ENCODE data around the gene CDRT4. TPM values are rescaled to one million over a fixed set of nuclear protein-coding genes. Genes with fewer than 3 reads are reported as not detected.

The CDRT4 gene
- total RNA-seq, 1 donor from 2014 or later, result 1.4 TPM

DNA sequence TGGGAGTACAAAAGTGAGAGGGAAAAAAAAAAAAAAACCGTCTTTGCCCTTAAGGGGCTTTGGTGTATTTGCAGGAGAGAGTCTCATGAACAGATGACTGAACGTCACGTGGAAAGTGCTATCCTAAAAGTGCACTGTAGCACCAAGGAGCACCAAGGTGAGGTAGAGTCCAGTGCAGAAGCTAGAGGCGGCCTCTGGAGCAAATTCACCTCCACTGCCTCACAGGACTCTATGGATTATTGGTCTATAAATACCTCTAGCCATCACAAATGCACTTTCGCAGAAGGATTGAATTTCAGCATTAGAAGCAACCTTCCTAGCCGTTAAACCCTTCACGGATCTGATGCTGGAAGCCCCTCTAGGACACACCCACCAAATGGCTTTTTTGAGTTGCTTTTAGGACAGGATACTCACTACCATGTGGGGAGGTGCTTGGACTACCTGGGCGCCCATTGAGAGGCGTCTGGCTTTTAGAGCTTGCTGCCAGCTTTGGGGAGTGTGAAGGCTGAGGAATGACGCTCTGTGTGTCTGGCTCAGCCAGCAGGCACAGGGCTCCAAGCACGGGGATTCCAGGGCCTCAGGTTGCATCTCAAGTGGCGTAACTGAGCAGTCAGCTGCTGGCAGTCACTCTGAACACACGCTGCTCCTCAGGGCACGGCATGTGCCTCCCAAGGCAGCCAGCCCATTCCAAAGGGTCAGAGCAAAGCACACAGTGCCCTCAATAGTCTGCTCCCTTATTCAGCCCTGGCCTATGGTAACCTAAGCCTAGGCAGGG, 52.7 kb downstream of the CDRT4 start:
- Histone ChIP-seq H3K4me1 (peaks cover 38% of the 10 kb centered on the region), H3K4me3 (no peak overlapping the region), H3K9me3 (replicated peaks) (no peaks in the 10 kb centered on the region), H3K27me3 (ENCODE audit: low read depth) (no peaks in the 10 kb centered on the region), H3K27ac (replicated peaks) (peak overlapping the region; percentile 83), H3K36me3 (no peaks in the 10 kb centered on the region)
- intact Hi-C loops (cut with micrococcal nuclease), result no loop called here
- TF ChIP-seq, protein P1, sequence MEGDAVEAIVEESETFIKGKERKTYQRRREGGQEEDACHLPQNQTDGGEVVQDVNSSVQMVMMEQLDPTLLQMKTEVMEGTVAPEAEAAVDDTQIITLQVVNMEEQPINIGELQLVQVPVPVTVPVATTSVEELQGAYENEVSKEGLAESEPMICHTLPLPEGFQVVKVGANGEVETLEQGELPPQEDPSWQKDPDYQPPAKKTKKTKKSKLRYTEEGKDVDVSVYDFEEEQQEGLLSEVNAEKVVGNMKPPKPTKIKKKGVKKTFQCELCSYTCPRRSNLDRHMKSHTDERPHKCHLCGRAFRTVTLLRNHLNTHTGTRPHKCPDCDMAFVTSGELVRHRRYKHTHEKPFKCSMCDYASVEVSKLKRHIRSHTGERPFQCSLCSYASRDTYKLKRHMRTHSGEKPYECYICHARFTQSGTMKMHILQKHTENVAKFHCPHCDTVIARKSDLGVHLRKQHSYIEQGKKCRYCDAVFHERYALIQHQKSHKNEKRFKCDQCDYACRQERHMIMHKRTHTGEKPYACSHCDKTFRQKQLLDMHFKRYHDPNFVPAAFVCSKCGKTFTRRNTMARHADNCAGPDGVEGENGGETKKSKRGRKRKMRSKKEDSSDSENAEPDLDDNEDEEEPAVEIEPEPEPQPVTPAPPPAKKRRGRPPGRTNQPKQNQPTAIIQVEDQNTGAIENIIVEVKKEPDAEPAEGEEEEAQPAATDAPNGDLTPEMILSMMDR (IDR thresholded peaks at IDR 0.05; ENCODE audit: borderline replicate concordance), result no peak
- peak; percentile 82 for DNase-seq

DNA sequence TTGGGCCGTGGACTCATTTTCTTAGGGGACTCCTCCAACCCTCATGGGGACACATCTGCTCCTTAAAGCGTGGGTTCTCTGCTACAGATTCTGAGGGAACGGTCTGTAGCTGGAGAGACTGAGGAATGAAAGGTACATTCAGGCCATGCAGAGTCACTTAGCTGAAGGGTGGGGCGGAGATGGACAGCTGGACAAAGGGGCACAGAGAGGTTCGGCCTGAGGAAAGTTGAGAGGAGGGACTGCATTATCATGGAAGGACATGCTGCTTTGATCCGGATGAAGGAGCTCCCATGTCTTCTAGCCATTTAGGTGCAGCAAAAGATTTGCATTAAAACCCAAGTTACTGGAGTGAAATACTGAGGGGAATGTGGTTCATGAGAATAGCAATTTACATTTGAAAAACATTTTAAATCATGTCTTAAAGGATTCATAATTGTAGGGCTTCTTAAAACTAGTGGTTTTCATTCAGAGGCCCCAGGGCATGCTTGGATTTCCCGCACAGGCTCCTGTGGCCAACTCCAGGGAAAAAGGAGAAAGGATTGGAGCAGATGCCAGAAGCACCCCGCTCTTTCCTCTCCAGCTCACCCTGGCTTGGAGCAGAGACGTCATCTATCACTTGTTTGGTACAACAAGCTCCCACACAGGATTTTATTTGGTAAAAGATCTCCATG, 54.2 kb downstream of the CDRT4 start:
- no peaks in the 10 kb centered on the region for H3K36me3 ChIP-seq
- no peaks in the 10 kb centered on the region for H3K27me3 ChIP-seq (ENCODE audit: low read depth)
- intact Hi-C loops (cut with micrococcal nuclease), result no loop called here
- peak overlapping the region; percentile 82 for H3K27ac ChIP-seq (replicated peaks)
- no peaks in the 10 kb centered on the region for H3K9me3 ChIP-seq (replicated peaks)
- peaks cover 46% of the 10 kb centered on the region for H3K4me1 ChIP-seq
- H3K4me3 ChIP-seq, result no peak overlapping the region
- TF ChIP-seq, protein P1 (IDR thresholded peaks at IDR 0.05; ENCODE audit: borderline replicate concordance), result no peak
- no peak for DNase-seq

DNA sequence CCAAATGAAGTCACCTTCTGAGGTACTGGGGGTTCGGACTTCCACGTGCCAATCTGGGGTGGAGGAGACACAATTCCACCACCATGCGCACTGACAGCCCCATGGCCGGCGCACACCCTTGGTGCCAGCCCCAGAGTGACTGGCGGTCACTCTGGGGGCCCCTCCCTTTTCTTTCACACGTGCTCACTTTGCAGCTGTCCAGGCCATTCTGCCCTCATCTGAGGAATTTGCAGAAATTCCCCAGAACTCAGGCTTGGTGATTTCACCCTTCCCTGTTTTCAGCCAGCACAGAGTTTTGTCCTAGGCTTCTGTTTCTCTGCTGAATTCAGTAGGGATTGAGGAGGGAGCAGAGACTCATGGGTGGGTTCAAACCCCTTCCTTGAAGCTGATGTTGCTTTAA, 54.8 kb downstream of the CDRT4 start:
- intact Hi-C loops (cut with micrococcal nuclease), result no loop called here
- Histone ChIP-seq H3K9me3 (replicated peaks) (no peaks in the 10 kb centered on the region), H3K4me1 (peaks cover 46% of the 10 kb centered on the region), H3K36me3 (no peaks in the 10 kb centered on the region), H3K27ac (replicated peaks) (peak overlapping the region; percentile 82), H3K27me3 (ENCODE audit: low read depth) (no peaks in the 10 kb centered on the region), H3K4me3 (no peak overlapping the region)
- no peak for DNase-seq
- TF ChIP-seq, protein P1 (IDR thresholded peaks at IDR 0.05; ENCODE audit: borderline replicate concordance), result no peak

DNA sequence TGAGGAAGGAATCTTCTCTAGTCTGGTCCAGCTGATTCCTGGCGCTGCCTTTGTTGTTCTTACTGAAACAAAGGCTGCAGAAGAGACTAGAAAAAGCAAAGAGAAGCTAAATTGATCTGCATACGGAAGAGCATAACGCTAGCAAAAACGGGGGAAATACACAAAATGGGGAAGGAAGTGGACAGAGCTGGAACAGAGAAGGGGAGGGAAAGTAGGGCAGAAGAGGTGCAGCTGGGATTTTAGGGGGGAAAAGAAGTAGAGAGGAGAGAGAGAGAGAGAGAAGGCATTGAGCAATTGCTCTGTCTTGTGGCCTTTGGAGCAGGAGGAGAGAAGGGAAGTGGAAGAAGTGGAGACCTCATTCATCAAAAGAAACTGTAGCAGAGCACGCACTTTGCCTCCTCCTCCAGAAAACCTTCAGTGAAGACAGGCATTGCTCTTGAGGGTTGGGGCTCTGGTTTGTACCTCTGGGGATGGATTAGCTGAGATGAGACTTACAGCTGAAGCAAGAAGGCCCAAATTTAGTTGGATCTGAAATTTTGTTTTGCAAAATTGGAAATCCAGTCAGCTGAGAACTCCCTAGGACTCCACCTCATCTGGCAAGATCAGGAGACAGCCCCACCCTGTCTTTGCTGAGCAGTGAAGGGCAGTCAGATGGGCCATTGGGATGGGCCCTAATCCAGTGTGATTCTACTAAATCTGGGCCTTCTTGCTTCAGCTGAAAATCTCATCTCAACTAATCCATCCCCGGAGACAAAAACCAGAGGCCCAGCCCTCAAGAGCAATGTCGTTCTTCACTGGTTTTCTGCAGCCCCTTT, 55.8 kb downstream of the CDRT4 start:
- DNase-seq, result no peak
- H3K27ac ChIP-seq (replicated peaks), result peak overlapping the region; percentile 82
- peaks cover 46% of the 10 kb centered on the region for H3K4me1 ChIP-seq
- no peaks in the 10 kb centered on the region for H3K36me3 ChIP-seq
- no peak overlapping the region for H3K4me3 ChIP-seq
- TF ChIP-seq, protein P1 (IDR thresholded peaks at IDR 0.05; ENCODE audit: borderline replicate concordance), result no peak
- H3K27me3 ChIP-seq (ENCODE audit: low read depth), result no peaks in the 10 kb centered on the region
- intact Hi-C loops (cut with micrococcal nuclease), result no loop called here
- H3K9me3 ChIP-seq (replicated peaks), result no peaks in the 10 kb centered on the region

DNA sequence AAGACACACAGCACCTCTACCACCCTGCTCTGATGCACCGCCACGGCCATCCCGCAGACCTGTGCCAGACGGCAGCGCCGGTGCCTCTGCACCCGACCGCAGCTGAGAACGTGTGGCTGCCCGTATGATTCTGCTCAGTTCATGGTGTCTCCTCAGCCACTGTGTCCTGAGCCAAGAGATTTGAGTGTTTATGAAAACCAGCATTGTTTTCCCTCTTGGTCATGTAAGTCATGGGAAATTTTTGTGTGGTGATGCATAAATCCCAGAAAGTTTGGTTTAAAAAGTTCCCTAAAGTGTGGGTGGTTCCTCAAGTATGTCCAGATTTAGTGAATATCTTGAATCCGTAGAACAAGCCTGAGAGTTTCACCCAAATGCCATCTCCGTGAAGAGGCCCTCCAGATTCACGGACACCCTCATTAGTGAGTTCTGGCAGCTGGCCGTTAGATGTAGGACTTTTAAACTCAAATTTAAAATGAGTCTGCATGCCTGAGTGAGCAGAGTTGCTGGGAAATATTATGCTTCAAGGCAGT, 57.6 kb downstream of the CDRT4 start:
- H3K4me3 ChIP-seq, result peak overlapping the region; percentile 24
- TF ChIP-seq, protein P1 (IDR thresholded peaks at IDR 0.05; ENCODE audit: borderline replicate concordance), result no peak
- peaks cover 38% of the 10 kb centered on the region for H3K4me1 ChIP-seq
- peak; percentile 48 for DNase-seq
- H3K27me3 ChIP-seq (ENCODE audit: low read depth), result no peaks in the 10 kb centered on the region
- peak overlapping the region; percentile 82 for H3K27ac ChIP-seq (replicated peaks)
- H3K9me3 ChIP-seq (replicated peaks), result no peaks in the 10 kb centered on the region
- H3K36me3 ChIP-seq, result no peaks in the 10 kb centered on the region
- intact Hi-C loops (cut with micrococcal nuclease), result no loop called here
